Astrocyte of the spinal cord (primary cell): Measurements from ENCODE around the gene IKZF1.

ENCODE experiments used
- DNase-seq: peaks from one replicate; pipeline ENCODE4 v3.0.0; 2011; ENCODE audit warnings: low read depth, low spot score
- H3K4me3 ChIP-seq: 2 replicates; pipeline ENCODE4 v1.5.1; 2011; ENCODE audit warnings: low read depth, mild to moderate bottlenecking, low read length, moderate library complexity
- CTCF ChIP-seq: IDR thresholded peaks from 2 replicates; pipeline ENCODE4 v1.5.1; 2012; ENCODE audit warnings: low read depth, mild to moderate bottlenecking, low read length, inconsistent platforms
- in situ Hi-C: cut with HindIII; loops from 2 replicates; pipeline ENCODE4 v1.10.0; 2017; ENCODE audit warnings: low sequenced_read_pairs

Gene IKZF1

GRCh38 chr7:50376056-50376820 lies 71.7 kb downstream of the IKZF1 start:
- no peak overlapping the region for H3K4me3 ChIP-seq
- DNase-seq, result no peak
- no peak for TF ChIP-seq CTCF
- in situ Hi-C loops, result no loop called here

GRCh38 chr7:50377356-50377755 lies 72.8 kb downstream of the IKZF1 start:
- no peak overlapping the region for H3K4me3 ChIP-seq
- no peak for DNase-seq
- in situ Hi-C loops, result no loop called here
- no peak for TF ChIP-seq CTCF

- no peak for DNase-seq
- in situ Hi-C loops, result no loop called here
Observed at GRCh38 chr7:50379082-50379481, 74.6 kb downstream of the IKZF1 start.

GRCh38 chr7:50379539-50379938 lies 75.0 kb downstream of the IKZF1 start:
- no peak for DNase-seq

More at GRCh38 chr7:50379082-50379481, 74.6 kb downstream of the IKZF1 start:
- no peak overlapping the region for H3K4me3 ChIP-seq
- no peak for TF ChIP-seq CTCF

GRCh38 chr7:50382455-50382854 lies 77.9 kb downstream of the IKZF1 start:
- no peak for TF ChIP-seq CTCF
- in situ Hi-C loops, result no loop called here
- DNase-seq, result no peak
- no peak overlapping the region for H3K4me3 ChIP-seq

More at GRCh38 chr7:50379539-50379938, 75.0 kb downstream of the IKZF1 start:
- in situ Hi-C loops, result no loop called here
- no peak for TF ChIP-seq CTCF
- H3K4me3 ChIP-seq, result no peak overlapping the region

- no peak for DNase-seq
- in situ Hi-C loops, result no loop called here
- H3K4me3 ChIP-seq, result no peak overlapping the region
- TF ChIP-seq CTCF, result no peak
Observed at GRCh38 chr7:50387351-50387750, 82.8 kb downstream of the IKZF1 start.

GRCh38 chr7:50389961-50390360 lies 85.4 kb downstream of the IKZF1 start:
- H3K4me3 ChIP-seq, result no peak overlapping the region
- TF ChIP-seq CTCF, result no peak
- in situ Hi-C loops, result no loop called here
- no peak for DNase-seq
